Fibroblast of skin of scalp (primary cell): ENCODE measurements around the gene CFAP73.
A peak's percentile ranks its signal among the peaks of the same experiment; 100 is the strongest.
"Not testable (repeated sequence)": the region's sequence is repeated elsewhere in the genome, so short reads cannot be mapped to it uniquely, and the experiment has no call there.

ENCODE experiments used
- DNase-seq: peaks from one replicate; pipeline ENCODE4 v3.0.0-alpha.2; 2013

Gene CFAP73

DNA sequence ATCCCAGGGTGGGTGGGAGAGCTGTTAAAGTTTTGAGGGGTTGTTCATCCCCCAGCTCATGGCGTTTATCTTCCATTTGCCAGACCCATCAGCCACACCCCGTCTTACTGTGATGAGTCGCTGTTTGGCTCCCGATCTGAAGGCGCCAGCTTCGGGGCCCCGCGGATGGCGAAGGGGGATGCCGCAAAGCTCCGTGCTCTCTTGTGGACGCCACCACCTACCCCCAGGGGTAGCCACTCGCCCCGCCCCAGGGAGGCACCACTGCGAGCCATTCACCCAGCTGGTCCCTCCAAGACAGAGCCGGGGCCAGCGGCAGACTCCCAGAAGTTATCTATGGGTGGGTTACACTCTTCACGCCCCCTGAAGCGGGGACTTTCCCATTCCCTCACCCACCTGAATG is 41.7 kb downstream of the CFAP73 start:
- no peak for DNase-seq

DNA sequence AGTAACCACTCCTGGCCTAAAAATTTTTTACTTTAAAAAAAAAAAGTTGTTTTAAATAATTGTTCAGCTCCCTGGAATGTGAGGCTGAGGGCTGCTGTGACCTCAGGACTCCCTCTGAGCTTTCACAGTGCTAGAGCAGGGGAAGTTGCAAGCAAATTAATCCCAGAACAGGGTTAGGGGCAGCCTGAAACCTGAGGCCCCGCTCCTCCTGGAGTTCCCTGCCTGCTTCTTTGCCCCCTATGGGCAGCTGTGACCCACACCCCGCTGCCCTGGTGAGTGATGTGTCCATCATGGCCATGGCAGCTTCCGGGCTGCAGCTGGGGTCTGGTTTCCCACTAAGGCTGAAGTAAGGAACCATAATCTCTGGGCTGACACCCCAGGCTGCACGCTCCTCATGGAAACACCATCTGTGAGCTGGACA is 45.5 kb downstream of the CFAP73 start:
- peak; percentile 83 for DNase-seq

DNA sequence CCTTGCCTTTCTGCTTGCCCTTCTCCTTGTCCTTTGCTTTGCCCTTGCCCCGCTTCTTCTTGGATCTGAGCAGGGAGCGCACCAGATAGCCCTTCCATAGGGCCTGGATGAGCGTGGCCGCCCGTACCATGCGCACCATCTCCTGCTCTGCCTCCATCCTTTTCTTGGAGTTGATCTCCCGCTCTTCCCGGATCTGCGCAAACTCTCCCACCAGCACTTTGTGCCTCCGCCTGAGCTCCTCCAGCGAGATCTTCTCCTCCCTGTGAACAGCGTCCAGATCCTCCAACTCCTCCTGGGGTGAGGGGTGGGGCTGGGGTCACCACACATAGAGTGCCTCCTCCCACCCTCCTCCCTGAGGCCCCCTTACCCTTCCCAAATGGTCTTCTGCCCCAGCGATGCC is 46.1 kb downstream of the CFAP73 start:
- no peak for DNase-seq

DNA sequence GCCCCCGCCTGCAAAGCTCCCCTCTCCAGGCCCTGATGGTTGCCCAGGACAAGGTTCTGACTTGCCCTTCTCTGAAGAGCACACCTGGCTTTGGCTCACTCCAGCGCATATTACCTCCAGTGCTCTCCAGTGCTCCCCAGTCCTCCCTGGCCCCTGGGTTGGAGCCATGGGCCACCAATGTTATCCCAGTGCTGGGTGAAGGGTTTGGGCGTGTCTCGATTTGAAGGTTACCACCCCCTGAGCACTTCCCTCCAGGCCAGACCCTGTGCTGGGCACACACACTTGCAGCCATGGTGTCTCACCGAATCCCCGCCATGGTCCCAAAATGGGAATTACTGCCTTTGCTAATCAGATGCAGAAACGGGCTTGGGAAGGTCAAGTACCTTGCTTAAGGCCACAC is 47.1 kb downstream of the CFAP73 start:
- DNase-seq, result no peak

DNA sequence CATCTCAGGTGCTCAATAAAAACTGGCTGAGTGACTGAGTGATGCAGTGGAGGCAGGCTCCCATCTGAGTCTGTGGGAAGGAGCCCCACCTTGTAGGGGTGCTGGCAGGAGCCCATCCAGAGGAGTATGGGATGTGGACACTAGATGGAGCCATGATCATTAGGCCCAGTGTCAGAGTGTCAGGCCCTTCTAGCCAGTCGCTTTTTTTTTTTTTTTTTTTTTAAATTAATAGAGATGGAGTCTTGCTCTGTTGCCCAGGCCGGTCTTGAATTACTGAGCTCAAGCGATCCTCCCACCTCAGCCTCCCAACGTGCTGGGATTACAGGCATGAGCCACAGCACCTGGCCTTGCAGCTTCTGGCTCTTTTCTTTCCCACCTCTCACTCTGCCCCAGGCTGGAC is 47.5 kb downstream of the CFAP73 start:
- peak; percentile 83 for DNase-seq

DNA sequence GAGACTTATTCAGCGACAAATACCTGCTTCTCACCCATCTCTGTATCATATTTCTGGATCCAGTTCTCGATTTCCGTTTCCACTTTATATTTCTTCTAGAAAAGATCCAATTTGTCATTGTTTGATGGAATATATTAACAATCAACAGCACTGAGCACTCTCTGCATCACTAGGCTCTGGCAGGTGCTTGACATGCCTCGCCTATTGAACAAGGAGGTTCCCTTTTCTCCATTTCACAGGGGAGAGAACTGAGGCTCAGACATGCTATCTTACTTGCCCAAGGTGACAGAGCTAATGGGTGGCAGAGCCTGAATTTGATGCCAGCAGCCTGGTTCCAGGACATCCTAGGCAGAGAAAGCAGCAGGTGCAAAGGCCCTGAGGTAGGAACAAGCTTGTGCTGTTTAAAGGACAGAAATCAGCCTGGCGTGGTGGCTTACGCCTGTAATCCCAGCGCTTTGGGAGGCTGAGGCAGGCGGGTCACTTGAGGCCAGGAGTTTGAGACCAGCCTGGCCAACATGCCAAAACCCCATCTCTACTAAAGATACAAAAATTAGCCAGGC is 48.1 kb downstream of the CFAP73 start:
- no peak for DNase-seq

DNA sequence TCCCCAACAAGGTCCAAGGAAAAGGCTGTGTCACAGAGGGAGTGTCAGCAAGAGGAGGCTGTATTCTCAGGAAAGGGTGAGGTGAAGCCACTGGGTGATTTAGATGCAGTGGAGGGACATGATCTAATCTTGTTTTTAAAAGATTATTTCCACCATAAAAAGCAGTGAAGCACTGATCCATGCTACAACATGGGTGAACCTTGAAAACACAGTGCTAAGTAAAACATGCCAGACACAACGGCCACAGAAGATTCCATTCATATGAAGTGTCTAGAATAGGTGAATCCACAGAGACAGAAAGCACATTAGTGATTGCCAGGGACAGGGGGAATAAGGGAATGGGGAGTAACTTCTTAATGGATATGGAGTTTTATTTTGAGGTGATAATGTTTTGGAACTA is 48.8 kb downstream of the CFAP73 start:
- DNase-seq, result no peak

DNA sequence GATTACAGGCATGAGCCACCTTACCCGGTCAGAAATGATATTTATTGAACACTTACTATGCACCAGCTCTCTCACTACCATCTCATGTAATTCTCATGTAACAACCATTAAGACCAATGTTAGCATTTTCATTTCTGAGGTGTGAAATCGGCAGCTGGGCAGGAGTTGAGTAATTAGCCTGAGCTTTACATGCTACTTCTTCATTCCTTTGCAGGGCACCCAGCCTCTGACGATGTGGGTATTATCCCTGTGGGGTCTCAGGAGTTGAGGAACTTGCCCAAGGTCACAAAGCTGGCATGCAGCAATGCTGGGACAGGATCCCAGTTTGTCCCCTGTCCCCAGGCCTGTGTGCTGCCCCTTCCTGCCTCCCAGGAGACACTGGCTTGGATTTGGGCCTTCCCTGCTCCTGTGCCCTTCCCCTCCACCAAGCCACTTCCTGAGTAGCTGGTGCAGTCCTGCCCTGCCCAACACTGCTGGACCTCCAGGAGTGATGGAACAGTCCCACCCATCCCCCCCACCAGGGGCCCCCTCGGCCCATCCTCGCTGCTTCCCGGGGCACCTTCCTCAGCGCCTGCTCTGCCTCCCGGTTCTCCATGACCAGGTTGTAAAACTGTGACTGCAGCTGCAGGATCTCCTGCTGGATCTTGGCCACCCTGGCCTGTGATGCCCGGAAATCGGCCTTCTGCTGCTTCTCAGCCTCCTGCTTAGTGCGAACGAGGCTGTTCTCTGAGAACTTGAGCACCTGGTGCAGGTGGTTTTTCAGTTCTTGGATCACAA is 50.7 kb downstream of the CFAP73 start:
- DNase-seq, result no peak

DNA sequence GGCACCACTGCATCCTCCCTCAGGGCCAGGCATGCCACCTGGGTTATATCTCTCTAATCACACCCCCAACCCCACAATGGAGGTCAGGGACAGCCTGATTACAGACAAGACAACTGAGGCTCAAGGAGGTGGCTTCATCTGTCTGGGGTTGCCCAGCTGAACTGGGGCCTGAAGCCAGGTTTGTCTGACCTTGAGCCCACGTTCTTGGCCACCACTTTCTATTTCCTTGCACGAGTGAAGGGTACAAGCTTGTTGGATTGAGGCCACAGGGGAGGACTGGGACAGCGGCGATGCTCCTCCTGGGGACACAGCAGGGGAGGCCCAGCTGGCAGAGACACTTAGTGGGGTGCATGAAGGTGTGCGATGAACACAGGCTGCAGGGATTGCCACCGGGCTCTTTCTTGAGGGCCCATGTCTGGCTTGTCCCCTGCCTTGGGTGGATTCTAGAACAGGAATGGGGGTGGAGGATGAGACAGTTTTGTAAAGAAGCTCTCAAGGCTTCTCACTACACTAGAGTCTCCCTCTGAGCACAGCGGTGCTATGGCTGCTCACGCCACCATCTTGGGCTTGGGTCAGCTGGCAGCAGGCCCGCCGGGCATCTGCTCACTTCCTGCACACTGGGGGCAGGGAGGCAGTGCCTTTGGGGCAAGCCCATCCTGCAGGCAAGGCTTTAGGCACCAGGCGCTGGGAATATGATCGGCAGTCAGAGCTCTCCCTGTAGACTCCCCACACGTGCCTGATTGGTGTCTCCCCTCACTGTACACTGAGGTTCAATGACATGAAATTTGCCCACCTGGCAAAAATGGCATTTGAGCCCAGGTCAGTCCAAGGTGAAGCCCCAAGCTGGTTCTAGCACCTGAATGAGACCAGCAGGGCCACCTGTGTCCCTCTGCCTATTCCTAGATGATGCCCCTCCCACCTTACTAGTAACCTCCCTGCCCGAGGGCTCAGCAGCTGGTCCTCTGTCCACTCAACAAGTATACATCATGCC is 52.0 kb downstream of the CFAP73 start:
- no peak for DNase-seq

DNA sequence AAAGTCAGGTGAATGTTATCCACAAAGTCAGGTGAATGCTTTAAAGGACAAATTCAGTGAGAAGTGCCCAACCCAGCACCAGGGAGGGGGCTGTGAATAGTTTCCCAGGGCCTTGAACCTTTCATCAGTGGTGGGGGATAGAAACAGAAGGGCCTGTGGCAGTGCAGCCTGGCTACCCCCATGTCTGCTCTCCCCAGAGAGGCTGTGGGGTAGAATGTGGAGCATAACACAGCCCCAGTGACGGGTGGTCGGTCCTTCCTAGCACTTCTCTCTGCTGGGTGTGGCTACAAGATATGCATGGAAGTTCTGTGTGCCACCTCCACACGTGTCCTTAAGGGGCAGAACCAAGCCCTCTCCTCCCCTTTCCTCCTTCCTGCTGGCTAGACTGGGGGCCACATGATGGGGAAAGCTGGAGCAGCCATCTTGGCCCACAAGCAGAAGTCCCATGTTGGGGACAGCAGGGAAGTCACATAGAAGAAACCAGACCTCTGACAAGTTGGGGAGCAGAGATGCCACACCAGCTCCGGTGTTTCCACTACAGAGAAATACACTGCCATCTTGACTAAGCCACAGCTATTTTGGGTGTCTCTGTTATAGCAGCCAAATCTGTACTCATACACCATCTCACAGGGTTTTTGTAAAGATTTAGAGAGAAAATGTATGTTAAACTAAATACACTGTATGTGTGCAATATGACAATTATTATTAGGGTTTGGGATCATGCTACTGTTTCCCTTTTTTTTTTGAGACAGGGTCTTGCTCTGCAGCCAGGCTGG is 53.0 kb downstream of the CFAP73 start:
- DNase-seq, result no peak

DNA sequence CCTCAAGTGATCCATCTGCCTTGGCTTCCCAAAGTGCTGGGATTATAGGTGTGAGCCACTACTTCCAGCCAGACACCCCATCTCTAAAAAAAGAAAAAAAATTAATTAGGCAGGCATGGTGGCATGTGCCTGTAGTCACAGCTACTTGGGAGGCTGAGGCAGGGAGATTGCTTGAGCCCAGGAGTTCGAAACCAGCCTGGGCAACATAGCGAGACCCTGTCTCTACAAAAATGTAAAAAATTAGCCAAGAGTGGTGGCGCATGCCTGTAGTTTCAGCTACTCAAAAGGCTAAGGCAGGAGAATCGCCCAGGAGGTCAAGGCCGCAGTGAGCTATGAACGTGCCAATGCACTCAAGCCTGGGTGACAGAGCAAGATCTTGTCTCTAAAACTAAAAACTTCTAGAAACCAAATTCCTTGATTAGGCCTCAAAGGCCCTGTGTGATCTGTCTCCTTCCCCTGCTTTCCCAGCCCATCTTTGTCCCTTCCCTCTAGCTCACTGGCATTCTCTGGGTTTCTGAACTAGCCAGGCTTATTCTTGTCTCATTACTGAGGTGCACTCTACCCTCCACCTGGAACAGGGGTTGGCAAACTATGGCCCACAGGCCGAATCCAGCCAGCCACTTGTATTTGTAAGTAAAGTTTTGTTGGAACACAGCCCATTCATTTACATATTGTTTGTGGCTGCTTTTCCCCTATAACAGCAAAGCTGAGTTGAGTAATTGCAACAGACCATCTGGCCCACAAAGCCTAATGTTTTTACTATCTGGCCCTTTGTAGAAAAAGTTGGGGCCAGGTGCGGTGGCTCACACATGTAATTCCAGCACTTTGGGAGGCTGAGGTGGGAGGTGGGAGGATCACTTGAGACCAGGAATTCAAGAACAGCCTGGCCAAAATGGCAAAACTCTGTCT is 54.6 kb downstream of the CFAP73 start:
- DNase-seq, result no peak

DNA sequence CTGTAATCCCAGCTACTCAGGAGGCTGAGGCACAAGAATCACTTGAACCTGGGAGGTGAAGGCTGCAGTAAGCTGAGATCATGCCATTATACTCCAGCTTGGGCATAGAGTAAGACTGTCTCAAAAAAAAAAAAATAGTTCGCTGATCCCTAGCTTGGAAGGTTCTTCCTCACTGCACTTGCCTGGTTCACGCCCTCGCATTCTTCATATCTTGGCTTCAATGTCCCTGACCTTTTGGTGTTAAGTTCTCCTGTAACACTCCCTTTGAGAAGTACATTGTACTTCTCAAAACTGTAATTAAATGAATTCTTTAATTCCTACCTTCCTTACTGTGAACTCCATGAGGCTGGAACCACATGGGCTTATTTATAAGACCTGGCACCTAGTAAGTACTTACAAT is 55.3 kb downstream of the CFAP73 start:
- no peak for DNase-seq

DNA sequence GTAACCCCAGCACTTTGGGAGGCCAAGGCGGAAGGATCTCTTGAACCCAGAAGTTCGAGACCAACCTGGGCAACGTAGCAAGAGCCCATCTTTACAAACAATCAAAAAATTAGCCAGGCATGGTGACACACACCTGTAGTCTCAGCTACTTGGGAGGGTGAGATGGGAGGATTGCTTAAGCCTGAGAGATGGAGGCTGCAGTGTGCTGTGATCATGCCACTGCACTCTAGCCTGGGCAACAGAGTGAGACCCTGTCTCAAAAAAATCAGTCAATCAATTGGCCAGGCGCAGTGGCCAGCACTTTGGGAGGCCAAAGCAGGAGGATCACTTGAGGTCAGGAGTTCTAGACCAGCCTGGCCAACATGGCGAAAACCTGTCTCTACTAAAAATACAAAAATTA is 57.3 kb downstream of the CFAP73 start:
- not testable (repeated sequence) for DNase-seq

DNA sequence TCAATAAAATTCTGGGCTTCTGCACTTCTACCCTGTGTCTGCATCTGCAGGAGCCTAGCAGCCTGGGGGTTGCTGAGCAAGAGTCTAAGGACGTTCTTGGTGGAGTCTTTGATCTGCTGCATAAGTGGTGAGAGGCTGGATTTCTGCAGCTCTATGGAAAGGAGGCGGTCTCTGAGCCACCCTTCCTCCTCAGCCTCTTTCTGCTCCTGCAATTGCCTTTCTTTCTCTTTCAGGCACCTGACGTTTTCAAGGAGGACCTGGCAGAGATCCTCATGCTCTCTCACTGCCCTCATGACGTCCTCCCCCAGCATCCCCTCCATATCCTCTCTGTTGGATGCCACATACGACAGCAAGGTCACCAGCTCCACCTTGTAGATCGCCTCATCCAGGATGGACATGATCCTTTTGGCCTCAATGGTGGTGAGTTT is 58.1 kb downstream of the CFAP73 start:
- no peak for DNase-seq

DNA sequence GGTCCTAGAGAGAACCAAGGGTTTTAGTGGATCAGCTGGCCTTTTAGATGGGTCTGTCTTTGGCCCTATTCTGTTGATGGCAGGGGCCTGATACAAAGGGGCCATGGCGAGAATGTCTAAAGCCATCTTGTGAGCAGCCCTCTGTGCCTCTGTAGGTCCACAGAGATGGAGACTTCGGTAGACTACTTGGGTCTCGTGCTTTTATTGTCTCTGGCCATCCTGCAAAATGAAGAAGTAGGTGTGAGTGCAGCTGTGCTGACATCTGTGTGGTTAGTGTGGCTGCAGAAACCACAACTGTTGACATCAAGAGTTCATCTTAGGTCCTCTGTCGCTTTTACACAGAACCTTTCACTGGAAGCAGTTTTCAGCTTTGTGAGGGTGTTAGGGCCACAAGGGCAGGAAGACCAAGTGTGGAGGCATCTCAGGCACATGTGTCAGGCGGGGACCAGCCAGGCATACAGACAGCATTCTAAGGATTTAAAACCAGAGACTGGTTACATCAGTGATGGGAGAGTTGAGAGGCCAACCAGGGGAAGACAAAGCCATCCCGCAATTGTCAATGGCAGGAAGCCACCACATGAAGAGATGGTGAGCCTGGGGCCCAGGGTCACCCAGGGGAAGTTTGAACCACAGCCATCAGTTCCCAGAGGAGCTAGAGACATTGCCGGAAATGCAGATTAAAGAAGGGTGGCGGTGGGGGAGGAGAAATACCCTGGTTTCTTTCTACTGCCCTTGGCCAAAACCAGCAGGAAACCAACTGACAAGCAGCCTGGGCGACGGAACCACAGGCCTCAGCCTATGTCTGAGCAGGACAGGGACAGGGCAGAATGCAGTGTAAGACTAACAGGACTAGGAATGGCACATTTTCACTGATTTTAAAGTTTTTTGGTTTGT is 58.8 kb downstream of the CFAP73 start:
- DNase-seq, result no peak
